ENCODE data around the gene NKAIN2. TPM values are rescaled to one million over a fixed set of nuclear protein-coding genes. Genes with fewer than 3 reads are reported as not detected.
"Not testable (repeated sequence)": the region's sequence is repeated elsewhere in the genome, so short reads cannot be mapped to it uniquely, and the experiment has no call there.

NKAIN2 gene
- total RNA-seq, 2 donors from 2014 or later: 2.4 to 2.7 TPM

- ATAC-seq: peak in 1 of 2 donors; percentile 36
- peak; percentile 19 for DNase-seq
- intact Hi-C loops (cut with DNase I): no loop called here
These were observed 193.6 kb downstream of the NKAIN2 start for GRCh38 chr6:123997223-123997622.

- ATAC-seq (peak; percentile 91 to 95), DNase-seq (no peak)
- intact Hi-C loops (cut with DNase I): no loop called here
These were observed 198.9 kb downstream of the NKAIN2 start for GRCh38 chr6:124002377-124003081.

DNA sequence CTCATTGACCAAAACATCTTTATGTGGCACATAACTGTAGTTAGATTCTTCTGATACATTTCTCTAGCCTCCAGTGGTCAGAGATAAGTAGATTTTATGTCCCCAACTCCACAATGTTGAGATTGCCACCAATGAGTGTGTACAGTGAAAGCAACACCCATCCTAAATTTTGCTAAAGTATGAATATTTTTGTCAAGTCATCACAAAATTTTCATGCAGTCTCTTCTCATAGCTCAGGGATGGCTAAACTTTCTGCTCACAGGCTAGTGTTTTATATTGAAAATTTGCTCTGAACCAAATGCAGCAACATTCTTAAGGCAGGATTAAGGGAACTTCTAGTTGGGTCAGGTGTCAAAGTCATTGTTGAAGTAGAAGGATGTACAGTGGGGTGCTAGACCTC is 203.6 kb downstream of the NKAIN2 start:
- no peak for DNase-seq
- intact Hi-C loops (cut with DNase I): no loop called here
- ATAC-seq: no peak

DNA sequence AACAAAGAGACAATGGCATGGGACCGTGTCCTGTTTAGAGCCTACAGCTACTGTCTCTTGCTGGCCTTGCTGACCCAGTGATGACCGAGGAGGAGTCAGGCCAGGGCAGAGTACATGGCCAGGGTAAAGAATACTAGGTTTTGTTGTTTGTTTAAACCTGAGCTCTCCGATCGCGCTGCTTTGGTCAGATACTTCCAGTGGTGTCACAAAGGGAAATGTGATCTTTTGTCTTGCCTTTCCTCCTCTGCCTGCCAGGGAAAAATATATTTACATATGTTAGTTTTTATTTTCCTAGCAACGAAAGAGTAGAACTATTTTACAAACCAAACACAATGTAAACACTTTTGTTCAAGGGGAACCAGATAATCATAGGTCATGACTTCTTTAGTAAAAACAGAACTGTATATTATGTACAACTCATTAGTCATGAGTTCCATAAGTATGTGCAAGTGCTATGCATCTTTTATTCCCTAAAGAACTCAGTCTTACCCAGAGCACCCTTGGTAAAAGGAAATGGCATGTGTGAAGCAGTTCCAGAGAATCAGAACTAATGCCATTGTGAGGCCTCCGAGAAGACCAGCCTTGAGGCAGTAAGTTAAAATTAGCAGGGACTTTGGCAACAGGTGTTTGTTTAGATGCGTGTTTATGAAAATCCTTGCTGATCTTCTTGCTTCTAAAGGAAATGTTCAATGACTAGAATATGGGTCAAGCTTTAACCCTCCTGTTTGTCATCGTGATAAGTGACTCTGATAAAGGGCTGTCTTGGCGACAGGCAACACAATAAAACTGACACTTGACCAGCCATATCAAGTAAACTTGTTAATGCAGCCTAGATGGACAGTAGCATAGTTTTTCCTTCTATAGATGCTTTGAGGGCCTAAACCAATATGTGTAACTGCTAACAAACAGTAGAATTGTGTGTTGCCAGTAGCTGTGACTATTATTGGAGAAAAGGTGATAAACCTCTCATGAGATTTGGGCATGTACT is 204.6 kb downstream of the NKAIN2 start:
- DNase-seq: no peak
- ATAC-seq: no peak
- intact Hi-C loops (cut with DNase I): no loop called here

GRCh38 chr6:124008988-124009765 is 205.5 kb downstream of the NKAIN2 start:
- intact Hi-C loops (cut with DNase I): no loop called here
- ATAC-seq (no peak), DNase-seq (no peak)

DNA sequence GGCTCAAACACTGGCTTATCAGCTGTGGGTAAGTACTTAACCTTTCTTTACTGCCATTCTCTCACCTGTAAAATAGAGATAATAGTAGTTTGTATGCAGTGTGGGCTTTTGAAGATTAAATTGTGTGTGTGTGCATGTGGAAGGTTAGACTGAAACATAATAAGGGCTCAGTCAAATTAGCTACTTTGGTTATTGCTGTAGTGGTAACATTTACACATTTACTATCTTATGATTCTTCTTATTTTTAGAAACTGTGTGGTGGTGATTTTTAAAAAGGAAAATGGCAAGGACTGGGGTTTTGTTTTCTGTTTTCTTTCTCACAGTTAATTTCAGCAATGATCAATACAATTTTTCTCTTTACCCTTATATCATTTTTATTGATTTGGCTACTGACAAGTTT is 206.9 kb downstream of the NKAIN2 start:
- ATAC-seq (no peak), DNase-seq (no peak)
- intact Hi-C loops (cut with DNase I): no loop called here

GRCh38 chr6:124011180-124011579 is 207.5 kb downstream of the NKAIN2 start:
- ATAC-seq (no peak), DNase-seq (no peak)
- intact Hi-C loops (cut with DNase I): no loop called here

DNA sequence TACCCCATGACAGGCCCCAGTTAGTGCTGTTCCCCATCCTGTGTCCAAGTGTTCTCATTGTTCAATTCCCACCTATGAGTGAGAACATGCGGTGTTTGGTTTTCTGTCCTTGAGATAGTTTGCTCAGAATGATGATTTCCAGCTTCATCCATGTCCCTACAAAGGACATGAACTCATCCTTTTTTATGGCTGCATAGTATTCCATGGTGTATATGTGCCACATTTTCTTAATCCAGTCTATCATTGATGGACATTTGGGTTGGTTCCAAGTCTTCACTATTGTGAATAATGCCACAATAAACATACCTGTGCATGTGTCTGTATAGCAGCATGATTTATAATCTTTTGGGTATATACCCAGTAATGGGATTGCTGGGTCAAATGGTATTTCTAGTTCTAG is 218.4 kb downstream of the NKAIN2 start:
- DNase-seq; intact Hi-C loops (cut with DNase I); ATAC-seq: not testable (repeated sequence)

DNA sequence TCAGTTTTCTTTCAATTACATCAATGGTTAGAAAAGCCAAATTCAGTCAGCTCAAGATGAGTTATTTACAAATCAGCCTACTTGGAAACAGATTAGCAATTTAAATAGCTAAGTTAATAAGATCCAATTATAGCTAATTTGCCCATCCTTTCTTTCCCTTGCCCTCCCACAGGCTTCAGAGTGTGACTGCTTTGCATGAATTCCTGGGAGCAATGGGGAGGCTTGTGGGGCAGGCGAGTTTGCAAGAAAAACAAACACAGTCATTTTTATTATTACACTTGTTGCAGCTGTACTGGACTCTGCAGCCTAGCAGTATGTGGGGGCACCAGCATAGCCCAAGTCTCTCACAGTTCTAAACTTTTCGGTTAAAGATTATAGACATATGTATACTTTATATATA is 219.0 kb downstream of the NKAIN2 start:
- DNase-seq (no peak), ATAC-seq (no peak)

DNA sequence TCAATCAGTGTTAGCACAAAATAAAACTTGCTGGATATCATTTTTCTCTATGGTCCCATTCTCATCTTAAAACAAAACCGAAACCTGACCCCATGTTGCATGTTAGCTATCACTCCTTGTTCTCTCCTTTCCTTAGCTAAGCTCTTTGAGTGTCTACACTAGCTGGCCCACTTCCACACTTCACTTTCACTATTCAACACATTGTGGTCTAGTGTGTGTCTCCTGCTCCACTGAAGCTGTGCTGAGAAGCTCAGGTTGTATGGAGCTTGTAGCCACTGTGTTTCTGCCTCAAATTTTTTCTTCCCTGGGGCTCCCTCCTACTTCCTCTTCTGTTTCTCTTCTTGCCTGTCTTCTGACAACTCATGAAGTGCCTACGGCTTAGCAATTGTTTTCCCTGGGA is 223.0 kb downstream of the NKAIN2 start:
- DNase-seq: no peak
- ATAC-seq: no peak
- intact Hi-C loops (cut with DNase I): no loop called here

More for the DNA sequence above, 219.0 kb downstream of the NKAIN2 start:
- intact Hi-C loops (cut with DNase I): no loop called here

GRCh38 chr6:124027392-124027791 is 223.7 kb downstream of the NKAIN2 start:
- intact Hi-C loops (cut with DNase I): no loop called here
- no peak for ATAC-seq

GRCh38 chr6:124028117-124028516 is 224.5 kb downstream of the NKAIN2 start:
- intact Hi-C loops (cut with DNase I): no loop called here
- no peak for ATAC-seq
- DNase-seq: no peak

More at GRCh38 chr6:124027392-124027791, 223.7 kb downstream of the NKAIN2 start:
- no peak for DNase-seq

DNA sequence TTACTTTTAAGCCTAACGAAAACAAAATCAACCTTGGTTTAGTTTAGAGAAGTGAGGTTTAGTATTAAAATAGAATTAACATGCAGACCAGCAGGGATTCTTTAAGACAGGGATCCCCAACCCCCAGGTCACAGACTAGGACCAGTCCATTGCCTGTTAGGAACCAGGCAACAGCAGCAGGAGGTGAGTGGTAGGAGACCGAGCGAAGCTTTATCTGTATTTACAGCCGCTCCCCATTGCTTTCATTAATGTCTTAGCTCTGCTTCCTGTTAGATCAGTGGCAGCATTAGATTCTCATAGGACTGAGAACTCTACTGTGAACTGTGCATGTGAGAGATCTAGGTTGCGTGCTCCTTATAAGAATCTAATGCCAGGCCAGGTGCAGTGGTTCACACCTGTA is 225.9 kb downstream of the NKAIN2 start:
- ATAC-seq (no peak), DNase-seq (no peak)
- intact Hi-C loops (cut with DNase I): no loop called here

- intact Hi-C loops (cut with DNase I): no loop called here
- DNase-seq (no peak), ATAC-seq (no peak)
These were observed 229.8 kb downstream of the NKAIN2 start for GRCh38 chr6:124033501-124033900.

DNA sequence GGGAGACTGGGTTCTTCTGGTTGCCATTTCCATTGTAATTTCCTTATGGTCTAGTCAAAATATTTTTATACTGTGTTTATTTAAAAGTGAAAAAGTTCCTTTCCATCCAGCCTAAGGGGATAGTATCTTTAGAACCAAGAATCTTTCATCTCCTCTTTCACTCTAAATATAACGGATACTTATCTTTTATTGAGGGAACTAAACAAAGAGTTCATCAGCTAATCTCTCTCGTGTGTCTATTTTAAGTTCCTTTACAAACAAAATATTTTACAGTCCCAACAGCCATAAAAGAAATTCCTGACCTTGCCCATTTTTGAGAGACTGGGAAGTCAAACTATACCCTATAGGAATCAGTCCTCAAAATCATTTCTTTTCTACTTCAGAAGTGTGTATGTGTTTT is 232.7 kb downstream of the NKAIN2 start:
- intact Hi-C loops (cut with DNase I): no loop called here
- no peak for DNase-seq
- no peak for ATAC-seq

DNA sequence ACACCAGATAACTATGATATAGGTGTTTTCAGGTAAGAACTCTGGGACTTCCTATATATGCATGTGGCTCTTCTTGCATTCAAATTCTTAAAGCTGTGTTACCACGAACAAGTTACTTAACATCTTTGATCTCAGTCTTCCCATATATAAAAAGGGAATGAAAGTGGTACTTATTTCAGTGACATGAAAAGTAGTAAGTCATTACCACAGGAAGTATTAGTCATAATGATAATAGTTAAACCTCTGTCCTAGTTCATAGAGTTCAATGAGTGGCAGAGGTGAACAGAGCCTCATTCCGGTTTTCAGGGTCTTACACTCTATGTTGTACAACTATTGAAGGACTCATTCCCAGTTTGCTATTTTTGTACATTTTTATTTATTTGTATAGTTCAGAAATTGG is 237.0 kb downstream of the NKAIN2 start:
- DNase-seq (no peak), ATAC-seq (no peak)
- intact Hi-C loops (cut with DNase I): no loop called here

DNA sequence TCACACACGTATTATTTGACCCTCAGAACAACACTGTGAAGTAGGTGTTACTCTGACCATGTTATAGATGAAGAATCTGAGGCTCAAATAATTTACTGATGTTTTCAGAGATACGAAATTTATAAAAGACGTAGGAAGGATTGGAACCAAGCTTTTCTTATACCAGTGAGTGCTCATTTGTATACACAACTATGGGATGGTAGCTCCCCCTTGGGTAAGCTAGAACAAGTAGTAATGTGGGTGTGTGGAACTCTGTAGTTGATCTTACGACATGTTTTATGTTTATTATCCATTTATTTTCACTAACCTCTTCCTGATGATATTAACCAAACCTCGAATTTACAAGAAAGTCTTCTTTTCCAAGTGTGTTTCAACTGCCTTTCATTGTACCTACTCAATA is 248.5 kb downstream of the NKAIN2 start:
- intact Hi-C loops (cut with DNase I): no loop called here
- DNase-seq (no peak), ATAC-seq (no peak)

GRCh38 chr6:124053315-124053714 is 249.7 kb downstream of the NKAIN2 start:
- no peak for ATAC-seq
- DNase-seq: no peak
- intact Hi-C loops (cut with DNase I): no loop called here

DNA sequence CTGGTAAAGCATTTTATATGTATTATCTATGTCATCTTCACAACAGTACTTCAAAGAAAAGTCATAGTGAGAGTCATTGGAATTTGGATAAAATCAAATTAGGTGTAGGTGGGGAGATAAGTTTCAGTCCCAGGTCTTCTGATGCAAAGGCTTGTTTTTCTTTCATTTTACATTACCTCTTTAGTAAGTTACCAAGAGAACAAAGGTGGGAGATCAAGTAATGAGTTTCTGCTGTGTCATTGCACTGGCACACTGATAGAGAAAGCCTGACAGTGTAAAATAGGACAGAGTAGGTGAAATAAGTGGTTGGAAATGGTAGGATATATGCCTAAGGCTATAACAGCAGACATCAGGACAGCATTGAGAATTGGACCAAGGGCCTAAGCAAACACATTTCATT is 250.4 kb downstream of the NKAIN2 start:
- ATAC-seq (no peak), DNase-seq (no peak)
- intact Hi-C loops (cut with DNase I): no loop called here

- intact Hi-C loops (cut with DNase I): no loop called here
- DNase-seq (no peak), ATAC-seq (no peak)
These were observed 251.7 kb downstream of the NKAIN2 start for GRCh38 chr6:124055395-124055794.

All from left cardiac atrium (tissue), 4 donors.